ENCODE data around the gene MASP1.

MASP1 gene

GRCh38 chr3:187271582-187271981 lies 20.0 kb downstream of the MASP1 start:
- TF ChIP-seq CTCF (IDR thresholded peaks at IDR 0.05; ENCODE audit: low read depth, low read length, missing control alignments) = no peak
- H3K4me3 ChIP-seq (ENCODE audit: low read depth, low read length) = no peak overlapping the region
- in situ Hi-C loops (cut with HindIII; ENCODE audit: low sequenced_read_pairs) = no loop called here
- DNase-seq (ENCODE audit: low read depth) = no peak

- in situ Hi-C loops (cut with HindIII; ENCODE audit: low sequenced_read_pairs) = no loop called here
- no peak for DNase-seq (ENCODE audit: low read depth)
Observed at GRCh38 chr3:187269486-187269885, 22.1 kb downstream of the MASP1 start.

GRCh38 chr3:187267306-187267705 lies 24.2 kb downstream of the MASP1 start:
- no peak for TF ChIP-seq CTCF (IDR thresholded peaks at IDR 0.05; ENCODE audit: low read depth, low read length, missing control alignments)
- DNase-seq (ENCODE audit: low read depth) = no peak
- H3K4me3 ChIP-seq (ENCODE audit: low read depth, low read length) = no peak overlapping the region
- in situ Hi-C loops (cut with HindIII; ENCODE audit: low sequenced_read_pairs) = no loop called here

More at GRCh38 chr3:187269486-187269885, 22.1 kb downstream of the MASP1 start:
- no peak overlapping the region for H3K4me3 ChIP-seq (ENCODE audit: low read depth, low read length)
- TF ChIP-seq CTCF (IDR thresholded peaks at IDR 0.05; ENCODE audit: low read depth, low read length, missing control alignments) = no peak

- no peak for TF ChIP-seq CTCF (IDR thresholded peaks at IDR 0.05; ENCODE audit: low read depth, low read length, missing control alignments)
- in situ Hi-C loops (cut with HindIII; ENCODE audit: low sequenced_read_pairs) = no loop called here
- no peak overlapping the region for H3K4me3 ChIP-seq (ENCODE audit: low read depth, low read length)
- DNase-seq (ENCODE audit: low read depth) = no peak
Observed at GRCh38 chr3:187266691-187267090, 24.8 kb downstream of the MASP1 start.

GRCh38 chr3:187265461-187265955 lies 26.0 kb downstream of the MASP1 start:
- no peak overlapping the region for H3K4me3 ChIP-seq (ENCODE audit: low read depth, low read length)
- DNase-seq (ENCODE audit: low read depth) = no peak
- in situ Hi-C loops (cut with HindIII; ENCODE audit: low sequenced_read_pairs) = no loop called here
- TF ChIP-seq CTCF (IDR thresholded peaks at IDR 0.05; ENCODE audit: low read depth, low read length, missing control alignments) = no peak

- in situ Hi-C loops (cut with HindIII; ENCODE audit: low sequenced_read_pairs) = no loop called here
- DNase-seq (ENCODE audit: low read depth) = no peak
- no peak for TF ChIP-seq CTCF (IDR thresholded peaks at IDR 0.05; ENCODE audit: low read depth, low read length, missing control alignments)
- no peak overlapping the region for H3K4me3 ChIP-seq (ENCODE audit: low read depth, low read length)
Observed at GRCh38 chr3:187264911-187265310, 26.6 kb downstream of the MASP1 start.

GRCh38 chr3:187264021-187264420 lies 27.5 kb downstream of the MASP1 start:
- peak; percentile 48 for DNase-seq (ENCODE audit: low read depth)
- in situ Hi-C loops (cut with HindIII; ENCODE audit: low sequenced_read_pairs) = no loop called here
- no peak overlapping the region for H3K4me3 ChIP-seq (ENCODE audit: low read depth, low read length)
- no peak for TF ChIP-seq CTCF (IDR thresholded peaks at IDR 0.05; ENCODE audit: low read depth, low read length, missing control alignments)

Measured in astrocyte of the cerebellum (primary cell).